Adrenal gland (tissue), 12 donors: Measurements from ENCODE around the gene GPC5. TPM values are rescaled to one million over a fixed set of nuclear protein-coding genes. Genes with fewer than 3 reads are reported as not detected.

ENCODE experiments used
- DNase-seq, 7 donors: peaks; one replicate each; pipeline ENCODE4 v3.0.0-alpha.2; 2019 to 2020
- H3K27ac ChIP-seq, 5 donors: fragments of 200-600 bp; sonication (generic) in 4 of 5; 1 replicate in 3 of 5; 2 replicates in 2 of 5; pipeline versions ENCODE4 v1.5.1 to v1.8.0; 2016 to 2020; ENCODE audit warnings: mild to moderate bottlenecking in 1 of 5
- H3K27me3 ChIP-seq: fragments of 200-600 bp; 2 replicates; pipeline ENCODE4 v1.8.0; 2021
- H3K36me3 ChIP-seq, 2 donors: fragments of 200-600 bp; replicated peaks in 1 of 2; 1 replicate in 1 of 2; 2 replicates in 1 of 2; pipeline versions ENCODE4 v1.5.1 to v1.8.0; 2018 to 2022
- H3K4me1 ChIP-seq, 2 donors: fragments of 200-600 bp; replicated peaks in 1 of 2; 1 replicate in 1 of 2; 2 replicates in 1 of 2; pipeline versions ENCODE4 v1.5.1 to v1.8.0; 2018 to 2021
- H3K4me3 ChIP-seq, 4 donors: fragments of 200-600 bp; sonication (generic) in 3 of 4; one replicate each; pipeline ENCODE4 v1.5.1; 2016 to 2018
- H3K9me3 ChIP-seq, 3 donors: fragments of 200-600 bp; sonication (generic) in 1 of 3; replicated peaks in 1 of 3; 1 replicate in 2 of 3; 2 replicates in 1 of 3; pipeline versions ENCODE4 v1.5.1 to v1.8.0; 2016 to 2021
- CTCF ChIP-seq, 6 experiments: fragments of 450-650 bp in 4 of 6; fragments of 200-600 bp in 2 of 6; sonication (generic) in 1 of 6; IDR thresholded peaks; 1 replicate in 5 of 6; 2 replicates in 1 of 6; pipeline versions ENCODE4 v1.5.1 to v1.8.0; 2016 to 2021; ENCODE audit warnings: antibody characterized with exemption in 6 of 6, mild to moderate bottlenecking in 2 of 6, moderate library complexity in 1 of 6
- POLR2A ChIP-seq, 2 donors: fragments of 450-650 bp; IDR thresholded peaks; one replicate each; pipeline ENCODE4 v1.6.1; 2017; ENCODE audit warnings: antibody characterized with exemption in 2 of 2, mild to moderate bottlenecking in 2 of 2, moderate library complexity in 1 of 2
- WGBS, 4 donors: extraction: QIAGEN DNeasy Blood & Tissue Kit in 2 of 4; methylation state at CpG; one replicate each; pipeline versions ENCODE4 v1.1.5 to v1.1.7; 2013 to 2017; 5-methylcytosine and 5-hydroxymethylcytosine counted together
- intact Hi-C, 2 donors: fragments of 100-400 bp; cut with DNase I; formaldehyde crosslinking; loops; one replicate each; pipeline versions ENCODE4 v1.14.1 to v1.15.0; 2022 to 2023
- polyA plus RNA-seq, 3 donors: library from polyadenylated mRNA; stranded (reverse); fragments of 200-250 nt in 2 of 3; fragments of 350-450 nt in 1 of 3; fragmentation: Illumina TruSeq in 1 of 3; extraction: RNeasy Lipid Tissue Mini Kit (QIAGEN cat#74804) in 1 of 3; gene quantifications; one replicate each; pipeline ENCODE4 v1.2.3, GENCODE V29; 2013 to 2014
- total RNA-seq, 9 donors: library from RNA; depleted of rRNA in 4 of 9; stranded (reverse); fragments of >200 nt in 4 of 9; fragments of 120-200 nt in 1 of 9; fragmentation: NEBNext Ultra II Directional in 1 of 9; extraction: Animal tissue kit (Norgen Biotek cat#: 25700) in 1 of 9; gene quantifications; one replicate each; pipeline versions ENCODE4 v1.1.0 to v1.2.4, GENCODE V29; 2013 to 2023
- donor health status: healthy with polysubstance abuse.
- donor health status: Bipolar disorder and iron deficiency.
- donor health status: DM: yes; HTN: yes; CAD: no.
- donor health status: DM: no; HTN: no; CAD: no.
- donor health status: DM: no; HTN: no; CAD: no.
- donor health status: DM: yes; HTN: yes; CAD: no.

GPC5 gene
- total and polyA plus RNA-seq, 12 donors, result 0.24 to 7.7 (median 2.1) TPM; not detected in 4

- H3K4me1 ChIP-seq, result no peaks in the 10 kb centered on the region
- TF ChIP-seq CTCF (IDR thresholded peaks at IDR 0.05) (no peak), POLR2A (IDR thresholded peaks at IDR 0.05) (no peak)
- H3K36me3 ChIP-seq, result no peaks in the 10 kb centered on the region
- H3K9me3 ChIP-seq, result no peaks in the 10 kb centered on the region
- H3K27me3 ChIP-seq, result no peaks in the 10 kb centered on the region
- intact Hi-C loops, result no loop called here
- no peak overlapping the region for H3K4me3 ChIP-seq
- no peak for DNase-seq
- H3K27ac ChIP-seq, result no peak overlapping the region
Observed at GRCh38 chr13:91699863-91700262, 301.4 kb downstream of the GPC5 start.

GRCh38 chr13:91701975-91702374 is 303.6 kb downstream of the GPC5 start:
- TF ChIP-seq CTCF (IDR thresholded peaks at IDR 0.05), result no peak
- no peak for TF ChIP-seq POLR2A (IDR thresholded peaks at IDR 0.05)
- no peak overlapping the region for H3K27ac ChIP-seq
- H3K4me3 ChIP-seq, result no peak overlapping the region
- H3K36me3 ChIP-seq, result no peaks in the 10 kb centered on the region
- intact Hi-C loops, result no loop called here
- no peaks in the 10 kb centered on the region for H3K4me1 ChIP-seq
- DNase-seq, result no peak
- H3K27me3 ChIP-seq, result no peaks in the 10 kb centered on the region
- no peaks in the 10 kb centered on the region for H3K9me3 ChIP-seq

GRCh38 chr13:91702411-91702810 is 304.0 kb downstream of the GPC5 start:
- no peaks in the 10 kb centered on the region for H3K27me3 ChIP-seq
- no peak for DNase-seq
- no peak overlapping the region for H3K27ac ChIP-seq
- no peaks in the 10 kb centered on the region for H3K36me3 ChIP-seq
- H3K9me3 ChIP-seq, result no peaks in the 10 kb centered on the region
- 2 to 74% (median 58%) methylated on average over 1 of the region's 1 CpG for WGBS, 4 donors
- intact Hi-C loops, result no loop called here
- H3K4me1 ChIP-seq, result no peaks in the 10 kb centered on the region
- no peak for TF ChIP-seq CTCF (IDR thresholded peaks at IDR 0.05)
- no peak for TF ChIP-seq POLR2A (IDR thresholded peaks at IDR 0.05)
- no peak overlapping the region for H3K4me3 ChIP-seq

DNA sequence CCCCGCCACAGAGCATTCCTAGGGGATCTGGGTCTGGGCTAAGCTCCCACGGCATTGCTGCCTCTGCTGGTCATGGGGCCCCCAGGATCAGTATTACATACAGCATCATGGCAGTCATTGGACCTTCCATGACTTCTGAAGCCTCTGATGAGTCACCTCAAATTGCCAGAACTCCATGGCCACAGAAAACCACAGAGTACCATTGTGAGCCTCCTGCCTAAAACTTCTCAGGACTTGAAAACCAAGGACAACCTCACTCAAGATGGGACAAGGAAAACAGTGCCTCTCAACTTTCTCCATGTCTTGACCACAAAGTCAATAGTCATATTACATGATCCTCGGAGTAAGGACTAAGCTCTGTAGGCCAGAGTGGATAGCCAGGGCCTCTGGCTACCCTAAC is 306.0 kb downstream of the GPC5 start:
- H3K27ac ChIP-seq, result no peak overlapping the region
- H3K9me3 ChIP-seq, result no peaks in the 10 kb centered on the region
- H3K4me3 ChIP-seq, result no peak overlapping the region
- 83 to 90% (median 87%) methylated on average over 3 of the region's 3 CpGs for WGBS, 4 donors
- DNase-seq, result no peak
- TF ChIP-seq CTCF (IDR thresholded peaks at IDR 0.05), result no peak
- no peak for TF ChIP-seq POLR2A (IDR thresholded peaks at IDR 0.05)
- no peaks in the 10 kb centered on the region for H3K4me1 ChIP-seq
- intact Hi-C loops, result no loop called here
- no peaks in the 10 kb centered on the region for H3K27me3 ChIP-seq
- no peaks in the 10 kb centered on the region for H3K36me3 ChIP-seq
